Spleen (tissue), 7 donors: ENCODE data around the gene DTNB.
"Not testable (repeated sequence)": the region's sequence is repeated elsewhere in the genome, so short reads cannot be mapped to it uniquely, and the experiment has no call there.

Experiments used
- CTCF ChIP-seq, 11 experiments: fragments of 200-600 bp in 7 of 11; fragments of 450-650 bp in 4 of 11; sonication (generic) in 4 of 11; IDR thresholded peaks in 8 of 11; conservative IDR thresholded peaks in 3 of 11; 1 replicate in 7 of 11; 2 replicates in 4 of 11; pipeline versions ENCODE4 v1.4.0 to v1.8.0; 2016 to 2021; ENCODE audit warnings: antibody characterized with exemption in 11 of 11, inconsistent platforms in 4 of 11, mild to moderate bottlenecking in 1 of 11
- POLR2A ChIP-seq, 3 donors: fragments of 450-650 bp; IDR thresholded peaks; one replicate each; pipeline ENCODE4 v1.5.1; 2017; ENCODE audit warnings: antibody characterized with exemption in 3 of 3, mild to moderate bottlenecking in 1 of 3
- POLR2AphosphoS5 ChIP-seq, 3 donors: sonication (generic); formaldehyde crosslinking; IDR thresholded peaks; one replicate each; pipeline ENCODE4 v1.5.1; 2017; ENCODE audit warnings: antibody characterized with exemption in 3 of 3
- donor health status: DM: no; HTN: no; CAD: no; lungs with moderate emphysema.
- donor health status: DM: no; HTN: no; CAD: no.
- donor health status: DM: no; HTN: no; CAD: no.

GRCh38 chr2:25534937-25535336, 138.4 kb downstream of the DTNB start:
- not testable (repeated sequence) for TF ChIP-seq CTCF (IDR thresholded peaks at IDR 0.05 in 8 of 11, conservative IDR thresholded peaks at IDR 0.05 in 3 of 11); POLR2A (IDR thresholded peaks at IDR 0.05); POLR2AphosphoS5 (IDR thresholded peaks at IDR 0.05)
